DOHH2 (cell line): Measurements from ENCODE around the gene MLLT3.

Experiments used
- H3F3A ChIP-seq: fragments of 200-600 bp; sonication (generic), shearing (Covaris generic); 2 replicates; pipeline ENCODE4 v1.6.0; 2016; ENCODE audit warnings: antibody characterized with exemption, mild to moderate bottlenecking; ENCODE audit not compliant: control insufficient read depth, insufficient read depth
- H3K27ac ChIP-seq: fragments of 200-600 bp; sonication (generic); 2 replicates; pipeline ENCODE4 v1.5.1; 2014; ENCODE audit warnings: low read depth, mild to moderate bottlenecking, low read length, moderate library complexity
- H3K27me3 ChIP-seq: fragments of 200-600 bp; sonication (generic); 2 replicates; pipeline ENCODE4 v1.6.1; 2014; ENCODE audit warnings: mild to moderate bottlenecking, low read length, mixed read lengths; ENCODE audit not compliant: control insufficient read depth
- H3K36me3 ChIP-seq: fragments of 200-600 bp; sonication (generic); 2 replicates; pipeline ENCODE4 v1.6.1; 2014; ENCODE audit warnings: mild to moderate bottlenecking, low read length, moderate library complexity, mixed read lengths; ENCODE audit not compliant: control insufficient read depth
- H3K4me1 ChIP-seq: fragments of 200-600 bp; sonication (generic); 2 replicates; pipeline ENCODE4 v1.6.1; 2014; ENCODE audit warnings: mild to moderate bottlenecking, low read length, mixed read lengths; ENCODE audit not compliant: control insufficient read depth
- H3K4me2 ChIP-seq: fragments of 200-600 bp; sonication (generic); 2 replicates; pipeline ENCODE4 v1.6.0; 2014; ENCODE audit warnings: mild to moderate bottlenecking, low read length, moderate library complexity
- H3K4me3 ChIP-seq: fragments of 200-600 bp; sonication (generic); 2 replicates; pipeline ENCODE4 v1.5.1; 2014; ENCODE audit warnings: mild to moderate bottlenecking, low read length, mixed read lengths
- H3K79me2 ChIP-seq: fragments of 200-600 bp; sonication (generic); 2 replicates; pipeline ENCODE4 v1.6.1; 2014; ENCODE audit warnings: mild to moderate bottlenecking, low read length, mixed read lengths; ENCODE audit not compliant: control insufficient read depth
- H3K9me2 ChIP-seq: fragments of 200-600 bp; sonication (generic); replicated peaks from 2 replicates; pipeline ENCODE4 v1.6.1; 2014; ENCODE audit warnings: mild to moderate bottlenecking, low read length, mixed read lengths; ENCODE audit not compliant: control insufficient read depth
- H3K9me3 ChIP-seq: fragments of 200-600 bp; sonication (generic); 2 replicates; pipeline ENCODE4 v1.6.1; 2014; ENCODE audit warnings: antibody characterized with exemption, low read length, mixed read lengths; ENCODE audit not compliant: control insufficient read depth, insufficient read depth
- H4K20me1 ChIP-seq: fragments of 200-600 bp; sonication (generic); 2 replicates; pipeline ENCODE4 v1.6.0; 2014; ENCODE audit warnings: low read depth, mild to moderate bottlenecking, antibody characterized with exemption, low read length, moderate library complexity; ENCODE audit not compliant: control insufficient read depth, insufficient read depth
- EZH2phosphoT487 ChIP-seq: fragments of 200-600 bp; sonication (generic); IDR thresholded peaks from 2 replicates; pipeline ENCODE4 v1.6.1; 2017; ENCODE audit warnings: borderline replicate concordance, mild to moderate bottlenecking, antibody characterized with exemption, low read length, moderate library complexity, mixed read lengths
- TF ChIP-seq, protein P1 (sequence below): fragments of 200-600 bp; sonication (generic); IDR thresholded peaks from one replicate; pipeline ENCODE4 v1.5.1; 2014; ENCODE audit warnings: antibody characterized with exemption, mild to moderate bottlenecking, low read depth, low read length; ENCODE audit not compliant: poor library complexity, severe bottlenecking

MLLT3 gene

DNA sequence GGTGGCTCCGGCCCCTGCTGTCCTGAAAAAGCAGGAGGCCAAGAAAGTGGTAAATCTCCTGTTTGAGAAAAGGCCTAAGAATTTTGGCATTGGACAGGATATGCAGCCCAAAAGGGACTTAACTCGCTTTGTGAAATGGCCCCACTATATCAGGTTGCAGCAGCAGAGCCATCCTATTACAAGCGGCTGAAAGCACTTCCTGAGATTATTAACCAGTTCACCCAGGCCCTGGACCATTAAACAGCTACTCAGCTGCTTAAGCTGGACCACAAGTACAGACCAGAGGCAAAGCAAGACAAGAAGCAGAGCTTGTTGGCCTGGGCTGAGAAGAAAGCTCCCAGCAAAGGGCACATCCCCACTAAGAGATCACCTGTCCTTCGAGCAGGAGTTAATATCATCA, 89.7 kb downstream of the MLLT3 start:
- TF ChIP-seq, protein P1, sequence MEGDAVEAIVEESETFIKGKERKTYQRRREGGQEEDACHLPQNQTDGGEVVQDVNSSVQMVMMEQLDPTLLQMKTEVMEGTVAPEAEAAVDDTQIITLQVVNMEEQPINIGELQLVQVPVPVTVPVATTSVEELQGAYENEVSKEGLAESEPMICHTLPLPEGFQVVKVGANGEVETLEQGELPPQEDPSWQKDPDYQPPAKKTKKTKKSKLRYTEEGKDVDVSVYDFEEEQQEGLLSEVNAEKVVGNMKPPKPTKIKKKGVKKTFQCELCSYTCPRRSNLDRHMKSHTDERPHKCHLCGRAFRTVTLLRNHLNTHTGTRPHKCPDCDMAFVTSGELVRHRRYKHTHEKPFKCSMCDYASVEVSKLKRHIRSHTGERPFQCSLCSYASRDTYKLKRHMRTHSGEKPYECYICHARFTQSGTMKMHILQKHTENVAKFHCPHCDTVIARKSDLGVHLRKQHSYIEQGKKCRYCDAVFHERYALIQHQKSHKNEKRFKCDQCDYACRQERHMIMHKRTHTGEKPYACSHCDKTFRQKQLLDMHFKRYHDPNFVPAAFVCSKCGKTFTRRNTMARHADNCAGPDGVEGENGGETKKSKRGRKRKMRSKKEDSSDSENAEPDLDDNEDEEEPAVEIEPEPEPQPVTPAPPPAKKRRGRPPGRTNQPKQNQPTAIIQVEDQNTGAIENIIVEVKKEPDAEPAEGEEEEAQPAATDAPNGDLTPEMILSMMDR: no peak
- TF ChIP-seq EZH2phosphoT487: no peak
- Histone ChIP-seq H3K4me1 (no peaks in the 10 kb centered on the region), H3K9me3 (no peaks in the 10 kb centered on the region), H3K9me2 (no peaks in the 10 kb centered on the region), H3F3A (no peaks in the 10 kb centered on the region), H3K27ac (no peak overlapping the region), H3K4me2 (no peak overlapping the region), H3K4me3 (no peak overlapping the region), H3K79me2 (no peaks in the 10 kb centered on the region), H3K36me3 (no peaks in the 10 kb centered on the region), H4K20me1 (peaks cover 4% of the 10 kb centered on the region; the same call in 1 of the 2 replicates), H3K27me3 (no peaks in the 10 kb centered on the region)

- H3K27ac ChIP-seq: no peak overlapping the region
- H4K20me1 ChIP-seq: peaks cover 2% of the 10 kb centered on the region; the same call in 1 of the 2 replicates
- H3K4me1 ChIP-seq: peaks cover 3% of the 10 kb centered on the region; the same call in 1 of the 2 replicates
- TF ChIP-seq, protein P1: no peak
- no peak for TF ChIP-seq EZH2phosphoT487
- H3K9me3 ChIP-seq: no peaks in the 10 kb centered on the region
- no peak overlapping the region for H3K4me3 ChIP-seq
- H3K79me2 ChIP-seq: no peaks in the 10 kb centered on the region
- no peaks in the 10 kb centered on the region for H3F3A ChIP-seq
- H3K4me2 ChIP-seq: no peak overlapping the region
- H3K36me3 ChIP-seq: no peaks in the 10 kb centered on the region
- no peaks in the 10 kb centered on the region for H3K9me2 ChIP-seq
- H3K27me3 ChIP-seq: no peaks in the 10 kb centered on the region
Observed at GRCh38 chr9:20529837-20530236, 92.5 kb downstream of the MLLT3 start.

DNA sequence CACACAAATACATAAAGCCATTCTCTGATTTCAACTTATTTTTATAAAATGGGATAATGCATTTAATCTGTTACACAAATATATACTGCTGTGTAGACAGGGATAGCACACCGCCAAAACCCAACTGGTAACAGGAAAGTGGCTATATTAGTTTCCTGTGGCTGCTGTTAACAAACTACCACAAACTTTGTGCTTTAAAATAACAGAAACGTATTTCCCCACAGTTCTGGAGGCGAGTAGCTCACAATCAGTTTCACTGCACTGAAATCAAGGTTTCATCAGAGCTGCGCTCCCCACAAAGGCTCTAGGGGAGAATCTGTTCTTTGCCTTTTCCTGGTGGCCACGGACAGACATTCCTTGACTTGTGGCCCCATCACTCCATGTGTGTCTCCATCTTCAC, 94.0 kb downstream of the MLLT3 start:
- TF ChIP-seq, protein P1: no peak
- no peak for TF ChIP-seq EZH2phosphoT487
- H3K4me3 ChIP-seq: no peak overlapping the region
- H3K9me2 ChIP-seq: no peaks in the 10 kb centered on the region
- no peaks in the 10 kb centered on the region for H3K9me3 ChIP-seq
- peaks cover 2% of the 10 kb centered on the region; the same call in 1 of the 2 replicates for H4K20me1 ChIP-seq
- no peak overlapping the region for H3K27ac ChIP-seq
- no peaks in the 10 kb centered on the region for H3F3A ChIP-seq
- H3K36me3 ChIP-seq: no peaks in the 10 kb centered on the region
- no peak overlapping the region for H3K4me2 ChIP-seq
- no peaks in the 10 kb centered on the region for H3K79me2 ChIP-seq
- no peaks in the 10 kb centered on the region for H3K27me3 ChIP-seq
- peaks cover 3% of the 10 kb centered on the region; the same call in 1 of the 2 replicates for H3K4me1 ChIP-seq
